Measurements from ENCODE around the gene AUTS2.

The AUTS2 gene

GRCh38 chr7:69652947-69653701 lies 54.8 kb downstream of the AUTS2 start:
- Mint-ChIP-seq H3K4me1 (ENCODE audit: low read depth) (no peaks in the 10 kb centered on the region), H3K27ac (no peak overlapping the region), H3K27me3 (peaks cover 3% of the 10 kb centered on the region), H3K36me3 (ENCODE audit: low read depth) (no peaks in the 10 kb centered on the region), H3K4me3 (no peak overlapping the region), H3K9me3 (no peaks in the 10 kb centered on the region)
- DNase-seq = no peak

DNA sequence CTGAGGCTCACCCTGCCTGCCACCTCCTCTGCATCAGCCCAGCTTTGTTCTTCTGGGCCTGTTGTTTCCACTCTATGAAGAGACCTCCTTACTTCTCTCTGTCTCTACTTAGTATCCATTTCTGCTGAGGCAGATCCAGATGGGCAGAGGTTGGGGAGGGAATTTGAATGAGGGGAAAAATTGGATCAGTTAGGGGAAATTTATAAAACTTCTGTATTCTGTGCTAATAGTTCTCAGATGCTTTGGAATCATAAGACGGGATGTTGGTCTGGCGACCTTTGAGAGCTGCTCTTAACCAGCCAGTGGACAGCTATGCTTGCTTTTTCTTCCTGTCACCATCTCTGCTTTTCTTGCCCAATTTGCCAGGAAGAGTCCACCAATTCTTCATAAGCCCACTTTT lies 55.5 kb downstream of the AUTS2 start:
- H3K27me3 Mint-ChIP-seq = no peaks in the 10 kb centered on the region
- no peaks in the 10 kb centered on the region for H3K36me3 Mint-ChIP-seq (ENCODE audit: low read depth)
- no peak overlapping the region for H3K27ac Mint-ChIP-seq
- H3K9me3 Mint-ChIP-seq = no peaks in the 10 kb centered on the region
- H3K4me1 Mint-ChIP-seq (ENCODE audit: low read depth) = no peaks in the 10 kb centered on the region
- no peak overlapping the region for H3K4me3 Mint-ChIP-seq
- DNase-seq = no peak

GRCh38 chr7:69654381-69654780 lies 56.1 kb downstream of the AUTS2 start:
- Mint-ChIP-seq H3K9me3 (no peaks in the 10 kb centered on the region), H3K27me3 (no peaks in the 10 kb centered on the region), H3K4me1 (ENCODE audit: low read depth) (no peaks in the 10 kb centered on the region), H3K36me3 (ENCODE audit: low read depth) (no peaks in the 10 kb centered on the region), H3K4me3 (no peak overlapping the region), H3K27ac (no peak overlapping the region)
- DNase-seq = no peak

- Mint-ChIP-seq H3K36me3 (ENCODE audit: low read depth) (no peaks in the 10 kb centered on the region), H3K27me3 (no peaks in the 10 kb centered on the region), H3K9me3 (no peaks in the 10 kb centered on the region), H3K4me3 (no peak overlapping the region), H3K4me1 (ENCODE audit: low read depth) (no peaks in the 10 kb centered on the region), H3K27ac (no peak overlapping the region)
- DNase-seq = no peak
Measured at GRCh38 chr7:69654849-69655707, 56.8 kb downstream of the AUTS2 start.

DNA sequence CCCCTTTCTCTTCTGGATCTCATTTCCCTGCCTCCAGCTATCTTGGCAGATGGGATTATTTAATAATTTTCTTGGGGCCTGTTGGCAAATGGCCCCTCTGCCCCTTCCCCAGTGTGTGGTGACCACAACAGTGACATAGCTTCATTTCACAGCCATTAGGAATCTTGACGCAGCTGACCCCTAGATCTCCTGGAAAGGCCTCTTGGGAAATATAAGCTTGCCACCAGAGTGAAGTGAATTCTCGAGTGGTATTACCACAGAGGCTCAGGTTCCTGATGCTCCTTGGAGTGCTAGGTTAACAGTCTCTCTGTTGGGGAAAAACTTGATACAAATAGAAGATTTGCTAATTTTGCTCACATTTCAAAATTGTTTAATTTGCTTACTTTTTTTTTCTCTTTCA lies 57.8 kb downstream of the AUTS2 start:
- Mint-ChIP-seq H3K27me3 (no peaks in the 10 kb centered on the region), H3K4me3 (no peak overlapping the region), H3K9me3 (no peaks in the 10 kb centered on the region), H3K36me3 (ENCODE audit: low read depth) (no peaks in the 10 kb centered on the region), H3K27ac (no peak overlapping the region), H3K4me1 (ENCODE audit: low read depth) (no peaks in the 10 kb centered on the region)
- no peak for DNase-seq

DNA sequence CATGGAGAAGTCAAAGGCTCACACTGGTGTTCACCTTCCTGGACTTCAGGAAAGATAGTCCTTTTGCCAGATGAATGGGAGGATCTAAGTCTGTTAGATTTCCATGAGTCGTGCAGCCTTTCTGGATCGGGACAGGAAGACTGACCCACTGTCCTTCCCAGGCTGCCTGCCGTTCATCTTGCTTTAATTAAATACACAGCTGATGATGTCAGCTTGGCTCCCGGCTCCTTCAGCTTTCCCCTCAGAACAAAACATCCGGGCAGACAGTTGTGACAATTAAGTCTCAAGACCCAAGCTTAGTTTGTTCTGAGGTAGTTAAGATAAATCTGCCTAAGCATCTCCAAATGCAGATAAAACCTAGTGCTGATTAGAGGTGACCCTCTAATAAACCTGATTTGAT lies 58.6 kb downstream of the AUTS2 start:
- Mint-ChIP-seq H3K9me3 (no peaks in the 10 kb centered on the region), H3K27me3 (peaks cover 3% of the 10 kb centered on the region), H3K4me3 (no peak overlapping the region), H3K27ac (no peak overlapping the region), H3K36me3 (ENCODE audit: low read depth) (no peaks in the 10 kb centered on the region), H3K4me1 (ENCODE audit: low read depth) (no peaks in the 10 kb centered on the region)
- no peak for DNase-seq

GRCh38 chr7:69657331-69657730 lies 59.1 kb downstream of the AUTS2 start:
- Mint-ChIP-seq H3K4me1 (ENCODE audit: low read depth) (no peaks in the 10 kb centered on the region), H3K36me3 (ENCODE audit: low read depth) (no peaks in the 10 kb centered on the region), H3K27me3 (peaks cover 3% of the 10 kb centered on the region), H3K9me3 (no peaks in the 10 kb centered on the region), H3K4me3 (no peak overlapping the region), H3K27ac (no peak overlapping the region)
- DNase-seq = no peak

- Mint-ChIP-seq H3K36me3 (ENCODE audit: low read depth) (no peaks in the 10 kb centered on the region), H3K4me3 (no peak overlapping the region), H3K27me3 (peaks cover 3% of the 10 kb centered on the region), H3K9me3 (no peaks in the 10 kb centered on the region), H3K27ac (no peak overlapping the region), H3K4me1 (ENCODE audit: low read depth) (no peaks in the 10 kb centered on the region)
- DNase-seq = no peak
Measured at GRCh38 chr7:69657985-69658384, 59.7 kb downstream of the AUTS2 start.

GRCh38 chr7:69659983-69660382 lies 61.7 kb downstream of the AUTS2 start:
- DNase-seq = no peak
- H3K36me3 Mint-ChIP-seq (ENCODE audit: low read depth) = no peaks in the 10 kb centered on the region
- H3K27me3 Mint-ChIP-seq = peaks cover 10% of the 10 kb centered on the region
- H3K4me3 Mint-ChIP-seq = no peak overlapping the region
- H3K27ac Mint-ChIP-seq = no peak overlapping the region
- no peaks in the 10 kb centered on the region for H3K9me3 Mint-ChIP-seq
- H3K4me1 Mint-ChIP-seq (ENCODE audit: low read depth) = no peaks in the 10 kb centered on the region

DNA sequence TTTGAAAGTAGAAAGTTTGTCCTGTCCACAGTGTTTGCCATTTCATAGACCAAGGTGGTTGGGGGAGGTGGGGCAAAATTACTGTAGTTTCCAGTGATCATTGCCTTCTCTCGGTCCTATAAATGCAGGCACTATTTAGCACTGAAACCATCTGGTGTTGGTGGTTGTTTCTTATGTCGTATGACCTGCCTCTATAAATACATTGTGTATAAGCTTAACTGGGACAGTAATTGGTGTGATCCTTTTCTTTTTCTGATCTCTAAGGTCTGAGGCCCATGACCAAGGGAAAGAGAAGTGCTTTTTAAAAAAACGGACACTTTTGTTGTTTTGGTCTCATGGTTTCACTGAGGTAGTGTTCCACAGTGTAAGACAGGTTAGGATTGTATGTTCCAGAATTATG lies 63.1 kb downstream of the AUTS2 start:
- H3K4me3 Mint-ChIP-seq = no peak overlapping the region
- no peaks in the 10 kb centered on the region for H3K4me1 Mint-ChIP-seq (ENCODE audit: low read depth)
- H3K27ac Mint-ChIP-seq = no peak overlapping the region
- no peaks in the 10 kb centered on the region for H3K36me3 Mint-ChIP-seq (ENCODE audit: low read depth)
- H3K27me3 Mint-ChIP-seq = peaks cover 10% of the 10 kb centered on the region
- H3K9me3 Mint-ChIP-seq = no peaks in the 10 kb centered on the region
- no peak for DNase-seq

DNA sequence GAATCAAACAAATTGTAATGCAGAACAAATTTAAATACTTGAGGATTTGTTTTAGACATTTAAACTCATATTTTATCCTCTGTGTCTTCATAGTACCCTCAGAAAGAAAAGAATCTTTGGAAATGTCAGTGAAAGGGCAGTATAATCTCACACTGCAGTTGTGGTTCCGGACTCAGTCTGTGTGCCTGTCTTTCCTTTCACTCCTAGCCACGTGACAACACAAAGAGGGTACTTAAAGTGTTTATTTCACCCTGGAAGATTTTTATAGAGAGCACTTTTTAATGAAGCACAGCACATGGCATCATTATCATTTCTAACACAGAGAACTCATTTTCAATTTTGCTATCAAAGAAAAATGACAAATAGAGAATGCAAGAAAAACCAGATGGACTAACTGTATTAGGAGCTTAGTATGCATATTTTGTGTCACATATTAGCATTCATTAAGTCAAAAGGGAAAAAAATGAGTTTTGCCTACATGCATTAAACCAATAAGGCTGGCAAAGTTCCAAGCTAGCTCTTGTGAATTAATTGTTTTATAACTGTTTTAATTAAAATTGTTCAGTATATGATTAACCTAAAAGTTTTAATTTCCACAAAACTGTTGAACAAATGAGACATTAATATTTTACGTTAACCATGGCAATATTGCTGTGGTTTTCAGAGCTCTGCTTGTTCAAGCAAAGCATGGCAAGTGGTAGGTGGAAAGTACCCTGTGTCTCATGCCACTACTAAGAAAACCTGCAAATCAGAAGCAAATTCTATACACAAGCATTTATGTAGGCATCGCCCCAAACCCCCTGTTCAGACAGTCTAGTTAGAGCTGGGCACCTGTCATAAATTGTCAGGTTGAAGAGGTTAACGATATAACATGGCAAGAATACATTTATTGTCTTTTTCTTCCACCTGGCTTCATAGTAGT lies 65.9 kb downstream of the AUTS2 start:
- no peak overlapping the region for H3K4me3 Mint-ChIP-seq
- H3K27ac Mint-ChIP-seq = no peak overlapping the region
- no peaks in the 10 kb centered on the region for H3K4me1 Mint-ChIP-seq (ENCODE audit: low read depth)
- H3K36me3 Mint-ChIP-seq (ENCODE audit: low read depth) = no peaks in the 10 kb centered on the region
- no peak for DNase-seq
- no peaks in the 10 kb centered on the region for H3K9me3 Mint-ChIP-seq
- peaks cover 10% of the 10 kb centered on the region for H3K27me3 Mint-ChIP-seq

DNA sequence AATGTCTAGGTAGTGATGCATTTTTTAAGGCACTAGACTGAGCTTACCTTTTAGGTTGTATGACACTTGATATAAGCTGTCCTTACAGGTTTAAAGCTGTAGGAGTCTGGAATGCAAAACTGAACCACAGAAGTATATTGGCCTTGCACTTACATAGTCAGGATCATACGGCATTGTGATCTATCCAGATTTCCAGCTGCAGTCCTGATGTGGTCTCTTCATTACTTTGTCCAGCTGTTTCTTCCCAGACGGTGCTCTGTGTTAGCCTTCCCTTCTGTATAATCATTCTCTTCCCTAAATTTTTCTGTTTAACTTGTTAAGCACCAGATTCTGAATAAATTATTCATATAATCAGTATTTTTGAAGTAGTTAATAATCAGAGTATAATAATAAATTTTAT lies 67.1 kb downstream of the AUTS2 start:
- peaks cover 10% of the 10 kb centered on the region for H3K27me3 Mint-ChIP-seq
- no peak for DNase-seq
- H3K4me1 Mint-ChIP-seq (ENCODE audit: low read depth) = no peaks in the 10 kb centered on the region
- no peaks in the 10 kb centered on the region for H3K36me3 Mint-ChIP-seq (ENCODE audit: low read depth)
- no peak overlapping the region for H3K4me3 Mint-ChIP-seq
- H3K27ac Mint-ChIP-seq = no peak overlapping the region
- no peaks in the 10 kb centered on the region for H3K9me3 Mint-ChIP-seq

DNA sequence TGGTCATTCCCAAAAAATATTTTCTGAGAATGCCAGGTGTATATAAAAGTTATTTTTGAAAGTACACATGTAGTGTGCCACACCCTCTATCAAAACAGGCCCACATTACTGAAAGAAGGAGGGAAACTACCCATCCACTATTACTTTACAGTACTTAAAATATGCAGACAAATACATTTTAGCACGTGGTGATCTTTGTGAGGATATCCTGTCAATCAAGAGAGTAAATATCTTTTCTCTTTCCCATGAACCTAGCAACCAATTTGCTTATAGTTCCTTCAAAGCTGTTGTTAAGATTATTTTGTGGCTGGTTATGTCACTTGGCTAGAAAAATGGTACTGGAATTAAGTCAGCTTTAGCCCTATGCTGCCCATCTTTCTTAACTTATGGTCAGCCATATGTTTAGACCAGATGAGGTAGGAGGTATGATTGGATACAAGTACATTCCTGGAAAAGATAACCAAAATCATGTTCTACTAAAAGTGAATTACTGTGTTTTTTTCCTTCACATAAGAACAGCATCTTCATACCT lies 70.1 kb downstream of the AUTS2 start:
- Mint-ChIP-seq H3K27ac (no peak overlapping the region), H3K27me3 (peaks cover 7% of the 10 kb centered on the region), H3K36me3 (ENCODE audit: low read depth) (no peaks in the 10 kb centered on the region), H3K4me3 (no peak overlapping the region), H3K9me3 (no peaks in the 10 kb centered on the region), H3K4me1 (ENCODE audit: low read depth) (no peaks in the 10 kb centered on the region)
- DNase-seq = no peak

DNA sequence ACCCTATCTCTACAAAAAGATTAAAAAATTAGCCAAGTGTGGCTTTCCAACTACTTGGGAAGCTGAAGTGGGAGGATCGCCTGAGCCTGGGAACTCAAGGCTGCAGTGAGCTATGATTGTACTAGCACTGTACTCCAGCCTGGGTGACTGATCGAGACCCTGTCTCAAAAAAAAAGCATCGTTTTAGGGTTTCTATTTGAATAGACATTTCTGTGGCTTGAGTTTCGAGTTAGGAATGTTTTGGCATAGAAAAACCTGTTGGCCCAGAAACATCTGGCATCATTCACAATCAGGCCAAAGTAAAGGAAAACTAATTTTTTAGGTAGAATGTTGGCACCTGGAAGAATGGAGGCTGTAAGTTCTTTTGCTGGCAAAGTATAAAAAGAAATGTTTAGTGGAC lies 72.4 kb downstream of the AUTS2 start:
- no peak for DNase-seq
- H3K4me3 Mint-ChIP-seq = no peak overlapping the region
- H3K9me3 Mint-ChIP-seq = no peaks in the 10 kb centered on the region
- H3K27ac Mint-ChIP-seq = no peak overlapping the region
- H3K27me3 Mint-ChIP-seq = no peaks in the 10 kb centered on the region
- H3K4me1 Mint-ChIP-seq (ENCODE audit: low read depth) = no peaks in the 10 kb centered on the region
- H3K36me3 Mint-ChIP-seq (ENCODE audit: low read depth) = no peaks in the 10 kb centered on the region

All from activated T-cell treated with anti-CD3 and anti-CD28 coated beads, Interleukin-2, amount 50 U/mL, for 24 hours (primary cell).